ENCODE results near the gene CHD1L. TPM values are rescaled to one million over a fixed set of nuclear protein-coding genes. Genes with fewer than 3 reads are reported as not detected.

CHD1L gene
- total RNA-seq, 6 donors from 2014 or later: 24.8 to 48.6 (median 34.6) TPM

- Histone ChIP-seq H3K27ac (no peak overlapping the region), H3K4me3 (no peak overlapping the region), H3K4me1 (peaks cover 0 to 6% (median 5%) of the 10 kb centered on the region in 4 donors), H3K36me3 (peaks cover 15 to 64% (median 36%) of the 10 kb centered on the region in 4 donors), H3K27me3 (no peaks in the 10 kb centered on the region), H3K9me3 (no peaks in the 10 kb centered on the region)
- WGBS, 2 donors: 51% methylated on average over 6 of the region's 6 CpGs
- ATAC-seq (ENCODE audit: low FRiP score in 2 of 2) (peak in 1 of 2 donors; percentile 93), DNase-seq (no peak)
- TF ChIP-seq POLR2AphosphoS5 (IDR thresholded peaks at IDR 0.05) (no peak), EP300 (IDR thresholded peaks at IDR 0.05) (no peak), CTCF (IDR thresholded peaks at IDR 0.05) (peak; percentile 14 to 57 (median 37)), POLR2A (IDR thresholded peaks at IDR 0.05) (no peak)
Measured at GRCh38 chr1:147273409-147274336, 31.2 kb downstream of the CHD1L start.

GRCh38 chr1:147281950-147282349, 39.5 kb downstream of the CHD1L start:
- WGBS, 2 donors: 92 to 95% methylated on average over 5 of the region's 5 CpGs
- peaks cover 14 to 94% (median 48%) of the 10 kb centered on the region in 4 donors for H3K36me3 ChIP-seq
- no peak for ATAC-seq (ENCODE audit: low FRiP score in 2 of 2)

GRCh38 chr1:147283011-147283410, 40.5 kb downstream of the CHD1L start:
- Histone ChIP-seq H3K27me3 (no peaks in the 10 kb centered on the region), H3K36me3 (peaks cover 11 to 95% (median 50%) of the 10 kb centered on the region in 4 donors), H3K9me3 (no peaks in the 10 kb centered on the region), H3K4me1 (no peaks in the 10 kb centered on the region), H3K4me3 (no peak overlapping the region), H3K27ac (no peak overlapping the region)
- TF ChIP-seq POLR2AphosphoS5 (IDR thresholded peaks at IDR 0.05): no peak
- TF ChIP-seq EP300 (IDR thresholded peaks at IDR 0.05): no peak
- TF ChIP-seq POLR2A (IDR thresholded peaks at IDR 0.05): no peak
- TF ChIP-seq CTCF (IDR thresholded peaks at IDR 0.05): no peak
- ATAC-seq (ENCODE audit: low FRiP score in 2 of 2) (no peak), DNase-seq (no peak)
- 81 to 90% methylated on average over 1 of the region's 1 CpG for WGBS, 2 donors

More at GRCh38 chr1:147281950-147282349, 39.5 kb downstream of the CHD1L start:
- H3K27ac ChIP-seq: no peak overlapping the region
- H3K4me3 ChIP-seq: no peak overlapping the region
- no peaks in the 10 kb centered on the region for H3K4me1 ChIP-seq
- TF ChIP-seq CTCF (IDR thresholded peaks at IDR 0.05) (no peak), POLR2AphosphoS5 (IDR thresholded peaks at IDR 0.05) (no peak), POLR2A (IDR thresholded peaks at IDR 0.05) (no peak), EP300 (IDR thresholded peaks at IDR 0.05) (no peak)
- DNase-seq: no peak
- H3K27me3 ChIP-seq: no peaks in the 10 kb centered on the region
- no peaks in the 10 kb centered on the region for H3K9me3 ChIP-seq

GRCh38 chr1:147287133-147287865, 44.8 kb downstream of the CHD1L start:
- 86 to 88% methylated on average over 8 of the region's 8 CpGs for WGBS, 2 donors
- no peaks in the 10 kb centered on the region for H3K9me3 ChIP-seq
- ATAC-seq (ENCODE audit: low FRiP score in 2 of 2): no peak

More at GRCh38 chr1:147287133-147287865, 44.8 kb downstream of the CHD1L start:
- no peak for DNase-seq
- no peak overlapping the region for H3K4me3 ChIP-seq
- no peak overlapping the region for H3K27ac ChIP-seq
- no peak for TF ChIP-seq POLR2AphosphoS5 (IDR thresholded peaks at IDR 0.05)
- TF ChIP-seq EP300 (IDR thresholded peaks at IDR 0.05): no peak
- TF ChIP-seq CTCF (IDR thresholded peaks at IDR 0.05): no peak
- no peak for TF ChIP-seq POLR2A (IDR thresholded peaks at IDR 0.05)
- H3K27me3 ChIP-seq: no peaks in the 10 kb centered on the region
- H3K36me3 ChIP-seq: peaks cover 7 to 94% (median 63%) of the 10 kb centered on the region in 4 donors
- no peaks in the 10 kb centered on the region for H3K4me1 ChIP-seq
